Activated CD8-positive, alpha-beta memory T cell treated with anti-CD3 and anti-CD28 coated beads, Interleukin-2, amount 50 U/mL, for 1 hour (primary cell): Measurements from ENCODE around the gene UQCRHL.

Source experiments
- DNase-seq: peaks from one replicate; pipeline ENCODE4 v3.0.0-alpha.2; 2020; ENCODE audit errors: extremely low read depth

Gene UQCRHL

DNA sequence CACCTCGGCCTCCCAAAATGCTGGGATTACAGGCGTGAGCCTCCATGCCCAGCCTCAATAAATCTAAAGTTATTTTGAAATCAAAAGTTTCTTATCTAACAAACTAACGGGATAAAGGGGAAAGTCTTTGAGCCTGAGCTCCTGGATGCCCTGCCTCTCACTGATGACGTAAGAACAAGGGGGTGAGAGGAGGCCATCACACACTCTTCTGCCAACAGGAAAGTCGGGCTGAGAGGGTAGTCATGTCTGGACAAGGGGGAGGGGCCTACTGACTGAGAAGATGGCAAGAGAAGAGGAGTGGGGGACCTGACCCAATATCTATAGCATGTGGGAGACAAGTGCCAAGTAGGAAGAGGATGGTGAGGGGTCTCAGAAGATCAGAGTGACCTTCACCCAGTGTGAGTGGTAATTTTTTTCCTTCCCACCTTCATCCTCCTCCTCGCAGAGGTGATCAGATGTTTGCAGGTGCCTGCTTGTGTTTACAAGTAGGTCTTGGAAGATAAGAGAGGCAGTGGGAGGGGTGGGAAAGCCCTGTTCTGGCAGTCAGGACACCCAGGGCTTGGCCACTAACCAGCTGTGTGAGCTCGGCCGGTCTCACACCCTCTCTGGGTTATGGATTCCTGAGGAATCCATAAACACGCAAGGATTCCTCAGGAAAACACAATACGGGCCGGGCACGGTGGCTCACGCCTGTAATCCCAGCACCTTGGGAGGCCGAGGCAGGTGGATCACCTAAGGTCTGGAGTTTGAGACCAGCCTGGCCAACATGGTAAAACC lies 9.6 kb downstream of the UQCRHL start:
- no peak for DNase-seq

DNA sequence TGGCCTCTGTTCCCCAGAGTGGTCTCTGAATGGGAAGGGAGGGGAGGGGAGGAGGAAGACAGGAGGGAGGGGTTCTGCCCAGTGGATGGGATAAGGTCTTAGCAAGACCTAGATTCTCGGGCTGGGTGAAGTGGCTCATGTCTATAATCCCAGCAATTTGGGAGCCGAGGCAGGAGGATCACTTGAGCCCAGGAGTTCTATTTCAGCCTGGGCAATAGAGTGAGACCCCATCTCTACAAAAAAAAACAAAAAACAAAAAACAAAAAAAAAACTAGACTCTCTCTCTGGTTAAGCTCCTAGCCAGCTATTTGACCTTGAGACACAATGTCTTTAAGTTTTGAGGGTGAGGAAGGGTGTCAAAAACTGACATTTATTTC lies 11.4 kb downstream of the UQCRHL start:
- DNase-seq, result no peak

DNA sequence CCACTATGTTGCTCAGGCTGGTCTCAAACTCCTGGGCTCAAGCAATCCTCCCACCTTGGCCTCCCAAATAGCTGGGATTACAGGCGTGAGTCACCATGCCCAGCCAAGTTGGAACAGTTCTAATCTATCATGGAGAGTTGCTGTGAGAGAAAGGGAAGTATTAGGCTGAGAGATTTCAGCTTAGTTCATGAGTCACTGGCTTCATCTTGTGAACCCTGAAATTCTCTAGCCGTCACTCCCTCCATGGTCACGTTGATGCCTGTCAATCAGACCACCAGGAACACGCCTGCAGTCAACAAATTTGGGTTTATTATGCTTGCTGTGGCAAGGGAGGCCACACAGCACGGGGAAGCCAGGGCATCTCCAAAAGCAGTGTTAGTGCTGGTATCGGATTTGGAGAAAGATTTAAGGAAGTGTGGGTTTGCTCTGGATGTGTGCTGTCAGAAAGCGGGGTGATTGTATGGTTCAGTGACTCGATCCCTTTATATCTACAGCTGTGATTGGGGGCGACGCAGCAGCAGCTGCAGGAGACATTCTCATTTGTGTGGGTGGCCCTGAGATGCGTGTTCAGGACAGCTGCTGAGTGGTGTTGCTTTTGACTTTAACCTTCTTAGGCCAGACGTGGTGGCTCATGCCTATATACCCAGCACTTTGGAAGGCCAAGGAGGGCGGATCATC lies 18.7 kb downstream of the UQCRHL start:
- DNase-seq, result no peak

DNA sequence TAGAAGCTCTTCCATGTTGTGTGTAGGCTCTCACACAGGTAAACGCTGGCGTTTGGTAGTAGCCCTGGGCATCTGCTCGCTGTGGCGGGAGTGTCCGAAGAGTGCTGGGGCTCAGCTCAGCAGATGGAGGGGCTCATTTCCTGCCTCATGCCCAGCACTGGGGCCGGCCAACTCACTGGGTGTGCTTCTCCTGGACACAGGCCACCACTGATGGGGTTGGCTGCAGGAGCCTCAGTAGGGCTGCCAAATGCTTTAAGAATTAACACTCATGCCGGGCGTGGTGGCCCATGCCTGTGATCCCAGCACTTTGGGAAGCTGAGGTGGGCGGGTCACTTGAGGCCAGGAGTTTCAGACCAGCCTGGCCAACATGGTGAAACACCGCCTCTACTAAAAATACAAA lies 20.9 kb downstream of the UQCRHL start:
- DNase-seq, result no peak

GRCh38 chr1:15785683-15786082 lies 21.8 kb downstream of the UQCRHL start:
- DNase-seq, result no peak

- DNase-seq, result no peak
Observed at GRCh38 chr1:15777909-15778707, 29.3 kb downstream of the UQCRHL start.

DNA sequence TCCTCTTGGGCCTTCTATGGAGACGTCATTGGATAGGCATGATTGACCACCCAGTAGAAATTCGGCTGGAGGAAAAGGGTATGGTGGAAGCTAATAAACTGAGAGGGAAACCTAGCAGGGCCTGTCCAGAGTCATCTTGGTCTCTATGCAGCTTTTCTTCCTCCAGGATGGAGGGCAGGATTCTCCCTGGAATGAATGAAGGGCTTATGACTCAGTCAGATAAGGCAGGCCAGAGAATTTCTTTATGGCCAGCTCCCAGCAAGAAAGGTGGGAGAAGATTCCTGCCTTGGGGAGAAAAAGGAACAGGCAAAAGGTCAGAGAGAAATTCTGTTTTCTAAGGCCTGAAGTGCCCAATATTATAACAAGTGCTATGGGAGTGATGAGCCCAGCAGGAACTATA lies 31.7 kb downstream of the UQCRHL start:
- no peak for DNase-seq

- no peak for DNase-seq
Observed at GRCh38 chr1:15771836-15772515, 35.5 kb downstream of the UQCRHL start.

- DNase-seq, result no peak
Observed at GRCh38 chr1:15770313-15770962, 37.0 kb downstream of the UQCRHL start.

- DNase-seq, result no peak
Observed at GRCh38 chr1:15768388-15768787, 39.1 kb downstream of the UQCRHL start.

DNA sequence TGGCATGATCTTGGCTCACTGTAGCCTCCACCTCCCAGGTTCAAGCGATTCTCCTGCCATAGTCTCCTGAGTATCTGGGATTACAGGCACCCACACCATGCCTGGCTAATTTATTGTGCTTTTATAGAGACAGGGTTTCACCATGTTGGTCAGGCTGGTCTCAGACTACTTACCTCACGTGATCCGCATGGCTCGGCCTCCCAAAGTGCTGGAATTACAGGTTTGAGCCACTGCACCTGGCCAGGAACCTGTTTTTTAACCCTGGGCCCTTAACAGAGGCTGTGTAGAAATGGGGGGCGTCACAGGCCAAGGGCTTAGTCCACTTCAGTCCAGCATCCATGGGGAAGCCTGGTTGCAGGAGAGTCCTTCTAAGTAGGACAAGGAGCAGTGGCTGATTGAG lies 39.5 kb downstream of the UQCRHL start:
- DNase-seq, result no peak

GRCh38 chr1:15765495-15766194 lies 41.8 kb downstream of the UQCRHL start:
- no peak for DNase-seq

DNA sequence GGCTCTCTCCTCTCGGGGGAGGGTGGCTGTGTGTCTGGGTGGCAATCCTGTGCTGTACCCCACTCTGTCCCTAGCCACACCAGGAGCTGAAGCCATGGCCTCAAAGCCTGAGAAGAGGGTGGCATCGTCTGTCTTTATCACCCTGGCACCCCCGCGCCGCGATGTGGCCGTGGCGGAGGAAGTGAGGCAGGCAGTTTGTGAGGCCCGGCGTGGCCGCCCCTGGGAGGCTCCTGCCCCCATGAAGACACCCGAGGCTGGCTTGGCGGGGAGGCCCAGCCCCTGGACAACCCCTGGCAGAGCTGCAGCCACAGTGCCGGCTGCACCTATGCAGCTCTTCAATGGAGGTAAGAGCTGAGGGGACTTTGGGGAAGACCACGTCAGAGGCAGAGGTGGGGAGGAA lies 42.6 kb downstream of the UQCRHL start:
- DNase-seq, result no peak

- no peak for DNase-seq
Observed at GRCh38 chr1:15764269-15764764, 43.1 kb downstream of the UQCRHL start.

DNA sequence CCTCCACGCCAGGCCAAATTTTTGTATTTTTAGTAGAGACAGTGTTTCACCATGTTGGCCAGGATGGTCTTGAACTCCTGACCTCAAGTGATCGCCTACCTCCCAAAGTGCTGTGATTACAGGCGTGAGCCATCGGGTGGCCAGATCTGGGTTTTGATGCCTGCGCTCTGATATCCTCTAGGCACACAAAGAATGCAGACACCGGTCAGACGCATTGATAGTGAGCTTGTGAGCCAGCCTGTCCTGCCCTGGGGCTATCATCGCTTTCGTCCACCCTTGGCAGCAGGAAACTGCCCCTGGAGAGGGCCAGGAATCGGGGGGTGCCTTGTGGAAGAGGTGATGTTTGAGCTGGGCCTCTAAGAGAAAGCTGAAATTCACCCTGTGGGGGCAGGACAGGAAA lies 44.9 kb downstream of the UQCRHL start:
- DNase-seq, result no peak

DNA sequence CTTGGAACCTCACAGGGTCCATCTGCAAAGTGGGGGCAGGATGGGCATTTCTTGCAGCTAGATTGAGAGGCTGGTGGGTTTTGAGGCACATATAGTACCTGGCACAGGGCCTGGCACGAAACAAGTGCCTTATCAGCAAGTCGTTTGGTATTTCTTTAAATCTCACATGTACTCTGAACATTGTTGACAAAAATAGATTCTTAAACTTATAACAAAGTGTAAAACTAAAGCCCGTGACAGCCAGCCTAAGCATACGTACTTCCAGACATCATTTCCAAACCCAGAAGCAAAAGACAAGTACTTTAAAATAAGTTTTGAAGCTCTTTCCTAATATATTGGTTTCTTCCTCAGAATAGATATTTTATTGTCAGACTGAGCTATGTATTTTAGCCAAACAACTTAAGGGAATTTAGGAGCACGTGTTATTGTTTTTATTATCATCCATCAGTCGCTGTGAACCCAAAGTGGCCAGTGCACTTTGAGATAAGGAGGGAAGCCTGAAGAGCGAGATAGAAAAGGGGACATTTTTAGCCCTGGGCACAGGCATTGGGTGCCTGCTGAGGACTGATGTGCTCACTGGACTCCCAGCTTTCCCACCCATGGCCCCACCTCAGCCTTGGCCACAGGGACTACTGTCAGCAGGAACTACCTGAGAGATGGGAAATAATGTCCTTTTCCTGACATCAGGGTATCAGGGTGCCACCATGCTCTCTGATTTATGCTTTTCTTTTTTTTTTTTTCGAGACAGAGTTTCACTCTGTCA lies 45.9 kb downstream of the UQCRHL start:
- no peak for DNase-seq

DNA sequence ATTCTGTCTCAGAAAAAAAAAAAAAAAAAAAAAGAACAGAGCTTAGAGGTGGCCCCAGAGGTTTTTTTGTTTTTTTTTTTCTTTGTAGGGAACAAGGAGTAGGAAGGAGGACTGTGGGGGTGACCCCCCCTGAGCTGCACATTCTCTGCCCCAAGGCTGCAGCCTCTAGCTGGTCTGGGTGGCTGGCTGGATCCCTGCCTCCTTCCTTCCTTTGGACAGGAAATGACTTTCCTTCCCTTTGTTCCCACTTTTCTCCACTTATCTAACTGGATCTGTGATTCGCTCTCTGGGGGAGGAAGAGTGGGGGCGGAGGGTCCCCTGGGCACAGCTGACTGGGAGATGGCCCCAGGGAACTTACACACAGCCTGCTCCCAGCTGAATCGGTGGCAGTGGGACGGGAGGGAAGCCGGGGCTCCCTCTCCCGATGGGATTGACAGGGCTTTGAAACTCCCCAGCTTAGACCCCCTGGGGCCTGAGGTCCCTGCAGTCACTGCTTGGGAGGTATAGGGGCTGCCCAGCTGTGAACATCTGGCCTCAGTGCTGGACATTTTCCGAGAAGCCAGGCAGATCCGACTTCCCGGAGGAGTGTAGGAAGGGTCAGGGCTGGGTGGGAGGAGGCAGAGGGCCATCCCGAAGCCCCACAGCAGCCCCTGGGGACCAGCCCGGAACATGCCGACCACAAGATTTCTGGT lies 46.8 kb downstream of the UQCRHL start:
- no peak for DNase-seq

- no peak for DNase-seq
Observed at GRCh38 chr1:15758953-15759661, 48.3 kb downstream of the UQCRHL start.
